HepG2 (cell line): ENCODE results near the gene ZFAND3. TPM values are rescaled to one million over a fixed set of nuclear protein-coding genes. Genes with fewer than 3 reads are reported as not detected.

Experiments used
- ATAC-seq: fragments of 200-7000 bp; cut with Tn5 transposase; 3 replicates; pipeline ENCODE4 v1.9.1; 2020; ENCODE audit warnings: mild to moderate bottlenecking, moderate library complexity
- BruUV-seq: library from RNA; stranded (reverse); fragments of 400-500 nt; replicated peaks from 2 replicates; lab custom pipeline; 2021; lab: Mats Ljungman, UMichigan
- CTCF ChIA-PET: fragments of 300-600 bp; formaldehyde crosslinking; extraction: SDS; loops from one replicate; lab custom pipeline; 2021; ENCODE audit warnings: low total read pairs, inconsistent platforms, low intra/inter-chr PET ratio; lab: Yijun Ruan, JAX
- POLR2A ChIA-PET: fragments of 350-600 bp; sonication (Branson Sonifier 250); formaldehyde crosslinking; loops from one replicate; lab custom pipeline; 2020; ENCODE audit warnings: antibody characterized with exemption, inconsistent platforms; lab: Yijun Ruan, JAX
- DNase-seq: peaks from one replicate; pipeline ENCODE4 v3.0.0-alpha.2; 2015; ENCODE audit warnings: low spot score
- FAIRE-seq: peaks from 3 replicates; lab custom pipeline; 2011; peaks lifted over from hg19 to GRCh38; lab: Jason Lieb, UNC
- H2AFZ ChIP-seq: one replicate; pipeline ENCODE4 v1.6.1; 2011; ENCODE audit warnings: low read length, inconsistent platforms
- H3K27ac ChIP-seq: fragments of 300-600 bp; 3 replicates; pipeline ENCODE4 v1.8.0; 2011; ENCODE audit warnings: mixed run types, mild to moderate bottlenecking, mixed read lengths, low read length, inconsistent platforms; ENCODE audit not compliant: insufficient read depth; ENCODE audit errors: extremely low read length
- H3K27me3 ChIP-seq, 2 experiments: fragments of 200-600 bp in 1 of 2; 2 replicates in 1 of 2; 3 replicates in 1 of 2; pipeline versions ENCODE4 v1.6.0 to v1.8.0; 2011; ENCODE audit warnings: low read length in 2 of 2, mild to moderate bottlenecking in 2 of 2, moderate library complexity in 2 of 2, inconsistent platforms in 1 of 2; ENCODE audit not compliant: insufficient read depth in 2 of 2, control insufficient read depth in 1 of 2
- H3K36me3 ChIP-seq, 2 experiments: fragments of 200-600 bp in 1 of 2; replicated peaks in 1 of 2; 2 replicates in 1 of 2; 3 replicates in 1 of 2; pipeline versions ENCODE4 v1.5.1 to v1.8.0; 2011; ENCODE audit warnings: low read length in 2 of 2, inconsistent platforms in 1 of 2; ENCODE audit not compliant: insufficient read depth in 2 of 2, control insufficient read depth in 1 of 2
- H3K4me1 ChIP-seq: 2 replicates; pipeline ENCODE4 v1.5.1; 2012; ENCODE audit warnings: low read length, inconsistent platforms; ENCODE audit not compliant: insufficient read depth
- H3K4me2 ChIP-seq: 2 replicates; pipeline ENCODE4 v1.6.0; 2011; ENCODE audit warnings: low read depth, low read length, inconsistent platforms
- H3K4me3 ChIP-seq, 3 experiments: fragments of 200-600 bp in 1 of 3; sonication (generic), shearing (Covaris generic) in 1 of 3; replicated peaks in 1 of 3; 2 replicates each; pipeline ENCODE4 v1.5.1; 2011 to 2016; ENCODE audit warnings: low read length in 3 of 3, inconsistent platforms in 2 of 3, low read depth in 2 of 3, mild to moderate bottlenecking in 2 of 3, control low read depth in 1 of 3, mixed read lengths in 1 of 3; ENCODE audit not compliant: insufficient read depth in 1 of 3
- H3K79me2 ChIP-seq: one replicate; pipeline ENCODE4 v1.6.1; 2011; ENCODE audit warnings: low read length, inconsistent platforms; ENCODE audit not compliant: insufficient read depth
- H3K9ac ChIP-seq: 2 replicates; pipeline ENCODE4 v1.6.0; 2011; ENCODE audit warnings: mild to moderate bottlenecking, low read depth, low read length, inconsistent platforms; ENCODE audit not compliant: insufficient read depth
- H3K9me3 ChIP-seq: 2 replicates; pipeline ENCODE4 v1.5.1; 2012; ENCODE audit warnings: mild to moderate bottlenecking, low read length
- H4K20me1 ChIP-seq: 2 replicates; pipeline ENCODE4 v1.6.0; 2011; ENCODE audit warnings: inconsistent platforms, mild to moderate bottlenecking, low read length, moderate library complexity; ENCODE audit not compliant: insufficient read depth
- ATF5 ChIP-seq: sonication (generic); formaldehyde crosslinking; IDR thresholded peaks from 2 replicates; pipeline ENCODE4 v1.4.0; 2020; ENCODE audit warnings: mild to moderate bottlenecking, low read depth, missing genetic modification reagents
- CEBPB ChIP-seq: IDR thresholded peaks from 2 replicates; pipeline ENCODE4 v1.6.1; 2011; ENCODE audit warnings: low read depth, low read length, improper control_type of control experiment, borderline replicate concordance
- CHD2 ChIP-seq: IDR thresholded peaks from 2 replicates; pipeline ENCODE4 v1.6.1; 2011; ENCODE audit warnings: low read depth, low read length, improper control_type of control experiment
- FOXK2 ChIP-seq: fragments of 450-650 bp; IDR thresholded peaks from 2 replicates; pipeline ENCODE4 v1.6.1; 2016
- ISX ChIP-seq: sonication (generic); formaldehyde crosslinking; conservative IDR thresholded peaks from 2 replicates; pipeline ENCODE4 v1.5.0; 2020; ENCODE audit warnings: missing genetic modification reagents
- MBD4 ChIP-seq: IDR thresholded peaks from 2 replicates; pipeline ENCODE4 v1.6.1; 2012; ENCODE audit warnings: low read length, inconsistent platforms, borderline replicate concordance
- MXI1 ChIP-seq: IDR thresholded peaks from 3 replicates; pipeline ENCODE4 v1.6.1; 2012; ENCODE audit warnings: low read depth, low read length, inconsistent platforms, borderline replicate concordance
- PHB2 ChIP-seq: fragments of 450-650 bp; IDR thresholded peaks from 2 replicates; pipeline ENCODE4 v1.6.1; 2018; ENCODE audit not compliant: partially characterized antibody
- SIX4 ChIP-seq: sonication (generic); formaldehyde crosslinking; IDR thresholded peaks from 2 replicates; pipeline ENCODE4 v1.4.0; 2020; ENCODE audit warnings: missing genetic modification reagents
- SOX6 ChIP-seq, 2 experiments: fragments of 450-650 bp in 1 of 2; sonication (generic) in 1 of 2; formaldehyde crosslinking in 1 of 2; IDR thresholded peaks; 2 replicates each; pipeline versions ENCODE4 v1.4.0 to v1.6.1; 2017 to 2020; ENCODE audit warnings: antibody characterized with exemption in 1 of 2, mild to moderate bottlenecking in 1 of 2, missing genetic modification reagents in 1 of 2
- ZNF3 ChIP-seq: IDR thresholded peaks from 2 replicates; pipeline ENCODE4 v1.7.0; 2017; ENCODE audit warnings: inconsistent platforms
- ZNF569 ChIP-seq: sonication (generic); formaldehyde crosslinking; IDR thresholded peaks from 2 replicates; pipeline ENCODE4 v1.5.0; 2020; ENCODE audit warnings: mild to moderate bottlenecking, missing genetic modification reagents, moderate library complexity, borderline replicate concordance
- WGBS: methylation state at CpG from one replicate; pipeline ENCODE4 v1.1.6; 2017; ENCODE audit warnings: low lambda C conversion rate; 5-methylcytosine and 5-hydroxymethylcytosine counted together
- in situ Hi-C: cut with HindIII; loops from 2 replicates; pipeline ENCODE4 v1.10.0; 2017; ENCODE audit warnings: low pct_unique_long_range_greater_than_20kb; ENCODE audit not compliant: extremely low pct_ligation_motif_present
- intact Hi-C: fragments of 100-400 bp; cut with micrococcal nuclease; formaldehyde crosslinking; loops from one replicate; pipeline ENCODE4 v1.10.0; 2022; ENCODE audit not compliant: unreplicated experiment
- polyA plus RNA-seq, 8 experiments: library from polyadenylated mRNA; depleted of rRNA in 3 of 8; stranded (reverse) in 7 of 8; unstranded in 1 of 8; fragments of >200 nt; fragmentation: Illumina TruSeq in 4 of 8; extraction: Trizol in 4 of 8; gene quantifications; 2 replicates each; pipeline versions ENCODE4 v1.2.1 to v1.2.3, GENCODE V29; 2011 to 2016; ENCODE audit warnings: low read depth in 4 of 8, missing spikeins in 1 of 8, mixed read lengths in 1 of 8; ENCODE audit not compliant: insufficient read depth in 1 of 8
- total RNA-seq, 5 experiments: library from RNA; depleted of rRNA; stranded (reverse); fragments of >200 nt; fragmentation: Illumina TruSeq; extraction: Trizol; gene quantifications; 2 replicates each; pipeline ENCODE4 v1.2.3, GENCODE V29; 2016; ENCODE audit warnings: low read depth in 1 of 5

Gene ZFAND3
- total and polyA plus RNA-seq, 2 of the 13 experiments (the other 11 are each of a cell fraction or from before 2014, with no cell fraction given), result 16.4 to 17.1 TPM

GRCh38 chr6:37903351-37904340 lies 84.1 kb downstream of the ZFAND3 start (continued):
- TF ChIP-seq SOX6 (IDR thresholded peaks at IDR 0.05), result no peak
- TF ChIP-seq SOX6 (CRISPR knock-in tag; IDR thresholded peaks at IDR 0.05), result peak; percentile 24; the same call in 1 of the 2 replicates
- TF ChIP-seq ZNF569 (CRISPR knock-in tag), result no peak
- no peak for TF ChIP-seq MXI1
- no peak for TF ChIP-seq ISX
- TF ChIP-seq CHD2, result no peak
- peak; percentile 61; the same call in 1 of the 2 replicates for TF ChIP-seq CEBPB
- no peak for TF ChIP-seq PHB2
- no peak for TF ChIP-seq SIX4 (CRISPR knock-in tag)
- TF ChIP-seq FOXK2, result no peak

- no peak overlapping the region for H3K9ac ChIP-seq
- peaks cover 38% of the 10 kb centered on the region for H3K4me1 ChIP-seq
- in situ Hi-C loops (no loop called here), intact Hi-C loops (no loop called here)
- H3K79me2 ChIP-seq, result peaks cover 67% of the 10 kb centered on the region
- no peak overlapping the region for H3K4me2 ChIP-seq
- H3K27me3 ChIP-seq, result no peaks in the 10 kb centered on the region
- no peak for ATAC-seq
- CTCF ChIA-PET, result no interaction called here
- TF ChIP-seq ZNF3 (CRISPR knock-in tag) (0 out of 2 replicates have a peak, but pooled peaks have one; percentile 26), ATF5 (CRISPR knock-in tag) (no peak), MBD4 (no peak)
- no TSS peak for BruUV-seq
- 94% methylated on average over 3 of the region's 3 CpGs for WGBS
- H3K9me3 ChIP-seq, result no peaks in the 10 kb centered on the region
- peaks cover 17% of the 10 kb centered on the region for H4K20me1 ChIP-seq
- POLR2A ChIA-PET, result no interaction called here
- no peak overlapping the region for H3K27ac ChIP-seq
- no peak overlapping the region for H2AFZ ChIP-seq
- FAIRE-seq, result no peak
- no peak for DNase-seq
- no peaks in the 10 kb centered on the region for H3K36me3 ChIP-seq
- no peak overlapping the region for H3K4me3 ChIP-seq
These were observed 85.1 kb downstream of the ZFAND3 start for GRCh38 chr6:37904590-37904989.
